ENCODE results near the gene SPIRE1.
"Not testable (repeated sequence)": the region's sequence is repeated elsewhere in the genome, so short reads cannot be mapped to it uniquely, and the experiment has no call there.

Gene SPIRE1

GRCh38 chr18:12569791-12570190 is 88.1 kb downstream of the SPIRE1 start:
- ATAC-seq (replicated peaks) = no peak
- Mint-ChIP-seq H3K9me3 (no peaks in the 10 kb centered on the region), H3K27me3 (peaks cover 3 to 13% of the 10 kb centered on the region in 2 donors), H3K4me1 (no peaks in the 10 kb centered on the region), H3K4me3 (no peak overlapping the region), H3K27ac (no peak overlapping the region), H3K36me3 (no peaks in the 10 kb centered on the region)
- no peak for DNase-seq

DNA sequence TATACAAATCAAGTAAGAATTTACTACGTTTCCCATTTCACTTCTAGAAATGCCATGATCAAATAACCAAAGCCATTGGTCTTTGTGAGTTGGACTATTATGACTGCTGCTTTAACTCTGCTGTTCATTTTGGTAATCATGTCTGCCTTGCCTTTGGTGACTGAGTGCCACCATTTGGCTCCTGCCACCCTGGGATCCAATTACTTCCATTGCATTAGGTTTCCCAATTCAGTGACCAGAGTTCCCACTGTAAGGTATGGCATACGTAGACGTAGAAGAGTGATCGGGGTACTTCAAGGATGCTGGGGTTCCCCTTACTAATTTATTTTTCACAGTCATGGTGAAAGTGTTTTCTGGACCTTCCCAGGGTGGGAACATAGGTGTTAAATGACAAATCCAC is 90.1 kb downstream of the SPIRE1 start:
- Mint-ChIP-seq H3K27ac (no peak overlapping the region), H3K4me1 (no peaks in the 10 kb centered on the region)

GRCh38 chr18:12564861-12565260 is 93.0 kb downstream of the SPIRE1 start:
- no peaks in the 10 kb centered on the region for H3K9me3 Mint-ChIP-seq
- peaks cover 6 to 7% of the 10 kb centered on the region in 2 donors for H3K27me3 Mint-ChIP-seq
- no peaks in the 10 kb centered on the region for H3K4me1 Mint-ChIP-seq
- no peak overlapping the region for H3K4me3 Mint-ChIP-seq
- no peak for ATAC-seq (replicated peaks)
- H3K36me3 Mint-ChIP-seq = no peaks in the 10 kb centered on the region
- no peak overlapping the region for H3K27ac Mint-ChIP-seq
- no peak for DNase-seq

More for the DNA sequence above, 90.1 kb downstream of the SPIRE1 start:
- H3K27me3 Mint-ChIP-seq = peaks cover 7 to 17% of the 10 kb centered on the region in 2 donors
- H3K4me3 Mint-ChIP-seq = no peak overlapping the region
- no peaks in the 10 kb centered on the region for H3K9me3 Mint-ChIP-seq
- H3K36me3 Mint-ChIP-seq = no peaks in the 10 kb centered on the region
- DNase-seq (no peak), ATAC-seq (replicated peaks) (no peak)

GRCh38 chr18:12564378-12564777 is 93.5 kb downstream of the SPIRE1 start:
- Mint-ChIP-seq H3K9me3 (no peaks in the 10 kb centered on the region), H3K4me1 (no peaks in the 10 kb centered on the region), H3K4me3 (no peak overlapping the region), H3K27me3 (peaks cover 4 to 7% of the 10 kb centered on the region in 2 donors), H3K36me3 (no peaks in the 10 kb centered on the region), H3K27ac (no peak overlapping the region)
- no peak for DNase-seq
- ATAC-seq (replicated peaks) = no peak

GRCh38 chr18:12560600-12560999 is 97.3 kb downstream of the SPIRE1 start:
- H3K36me3 Mint-ChIP-seq; H3K9me3 Mint-ChIP-seq; ATAC-seq (replicated peaks); H3K27ac Mint-ChIP-seq; H3K4me1 Mint-ChIP-seq; H3K4me3 Mint-ChIP-seq; H3K27me3 Mint-ChIP-seq; DNase-seq: not testable (repeated sequence)

- Mint-ChIP-seq H3K27me3 (peaks cover 0 to 4% of the 10 kb centered on the region in 2 donors), H3K27ac (no peak overlapping the region), H3K4me3 (no peak overlapping the region), H3K36me3 (peaks cover 0 to 5% of the 10 kb centered on the region in 2 donors), H3K9me3 (peaks cover 13 to 15% of the 10 kb centered on the region in 2 donors), H3K4me1 (no peaks in the 10 kb centered on the region)
- ATAC-seq (replicated peaks) (no peak), DNase-seq (no peak)
These were observed 98.6 kb downstream of the SPIRE1 start for GRCh38 chr18:12559319-12559718.

DNA sequence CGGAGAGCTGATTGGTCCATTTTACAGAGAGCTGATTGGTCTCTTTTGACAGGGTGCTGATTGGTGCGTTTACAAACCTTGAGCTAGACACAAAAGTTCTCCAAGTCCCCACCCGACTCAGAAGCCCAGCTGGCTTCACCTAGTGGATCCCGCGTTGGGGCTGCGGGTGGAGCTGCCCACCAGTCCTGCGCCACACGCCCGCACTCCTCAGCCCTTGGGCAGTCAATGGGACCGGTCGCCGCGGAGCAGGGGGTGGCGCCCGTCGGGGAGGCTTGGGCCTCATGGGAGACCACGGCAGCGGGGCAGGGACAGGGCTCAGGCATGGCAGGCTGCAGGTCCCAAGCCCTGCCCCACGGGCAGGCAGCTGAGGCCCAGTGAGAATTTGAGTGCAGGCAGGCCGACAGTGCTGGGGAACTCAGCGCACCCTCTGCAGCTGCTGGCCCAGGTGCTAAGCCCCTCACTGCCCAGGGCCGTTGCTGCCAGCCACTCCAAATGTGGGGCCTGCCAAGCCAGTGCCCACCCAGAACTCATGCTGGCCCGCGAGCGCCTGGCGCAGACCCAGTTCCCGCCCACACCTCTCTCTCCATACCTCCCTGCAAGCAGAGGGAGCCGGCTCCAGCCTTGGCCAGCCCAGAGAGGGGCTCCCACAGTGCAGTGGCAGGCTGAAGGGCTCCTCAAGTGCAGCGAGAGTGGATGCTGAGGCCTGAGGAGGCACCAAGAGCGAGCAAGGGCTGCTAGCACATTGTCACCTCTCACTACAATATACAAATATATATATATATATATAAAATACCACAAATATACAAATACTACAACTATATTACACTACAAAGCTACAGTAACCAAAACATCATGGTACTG is 100.7 kb downstream of the SPIRE1 start:
- peaks cover 2 to 5% of the 10 kb centered on the region in 2 donors for H3K36me3 Mint-ChIP-seq
- no peak overlapping the region for H3K27ac Mint-ChIP-seq
- no peak overlapping the region for H3K4me3 Mint-ChIP-seq
- no peak for DNase-seq
- no peak for ATAC-seq (replicated peaks)
- H3K9me3 Mint-ChIP-seq = peaks cover 16 to 18% of the 10 kb centered on the region in 2 donors
- H3K27me3 Mint-ChIP-seq = no peaks in the 10 kb centered on the region
- H3K4me1 Mint-ChIP-seq = no peaks in the 10 kb centered on the region

DNA sequence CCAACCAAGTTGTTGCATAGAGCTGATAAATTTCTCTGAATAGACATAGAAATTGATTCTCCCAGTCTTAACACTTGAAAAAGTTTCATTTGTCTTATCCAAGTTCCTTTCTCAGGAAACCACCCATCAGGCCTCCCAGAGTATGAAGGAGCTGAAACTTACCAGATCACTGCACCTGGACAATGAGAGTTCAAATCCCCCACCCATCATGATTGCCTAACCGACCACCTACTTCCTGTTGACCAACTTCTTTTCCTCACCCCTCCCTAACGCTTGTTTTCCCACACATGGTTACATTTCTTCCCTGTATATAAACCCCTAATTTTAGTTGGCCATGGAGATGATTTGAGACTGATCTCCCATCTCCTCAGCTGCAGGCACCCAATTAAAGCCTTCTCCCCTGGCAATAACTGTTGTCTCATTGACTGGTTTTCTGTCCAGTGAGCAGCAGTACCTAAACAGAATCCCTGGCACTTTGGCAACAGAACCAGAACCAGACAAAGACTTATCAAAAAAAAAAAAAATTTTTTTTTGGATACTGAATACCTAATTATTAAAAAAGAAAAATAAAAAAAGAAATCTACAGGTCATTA is 103.0 kb downstream of the SPIRE1 start:
- Mint-ChIP-seq H3K27me3 (no peaks in the 10 kb centered on the region), H3K4me3 (no peak overlapping the region), H3K36me3 (peaks cover 2 to 5% of the 10 kb centered on the region in 2 donors), H3K9me3 (peaks cover 16 to 18% of the 10 kb centered on the region in 2 donors), H3K4me1 (no peaks in the 10 kb centered on the region), H3K27ac (no peak overlapping the region)
- ATAC-seq (replicated peaks) (no peak), DNase-seq (no peak)

DNA sequence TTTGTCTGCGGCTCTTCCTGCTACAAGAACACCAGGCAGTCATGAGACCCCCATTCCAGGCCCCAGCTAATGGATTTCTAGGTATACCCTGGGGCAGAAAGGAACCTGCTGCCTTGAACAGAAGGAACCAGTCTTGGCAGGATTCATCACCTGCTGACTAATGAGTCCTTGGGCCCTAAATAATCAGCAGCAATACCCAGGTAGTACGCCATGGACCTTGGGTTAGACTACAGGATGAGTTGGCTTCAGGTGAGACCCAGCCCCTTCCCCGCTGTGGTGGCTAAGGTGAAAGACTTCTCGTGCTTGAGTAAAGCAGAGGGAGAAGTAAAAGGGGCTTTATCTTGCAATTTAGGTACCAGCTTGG is 105.0 kb downstream of the SPIRE1 start:
- ATAC-seq (replicated peaks) (no peak), DNase-seq (no peak)
- Mint-ChIP-seq H3K36me3 (peaks cover 2% of the 10 kb centered on the region in 2 donors), H3K9me3 (peaks cover 13 to 14% of the 10 kb centered on the region in 2 donors), H3K4me1 (no peaks in the 10 kb centered on the region), H3K27ac (no peak overlapping the region), H3K27me3 (no peaks in the 10 kb centered on the region), H3K4me3 (no peak overlapping the region)

- not testable (repeated sequence) for H3K27me3 Mint-ChIP-seq; ATAC-seq (replicated peaks); DNase-seq; H3K4me1 Mint-ChIP-seq; H3K36me3 Mint-ChIP-seq; H3K4me3 Mint-ChIP-seq; H3K27ac Mint-ChIP-seq
- peaks cover 11 to 13% of the 10 kb centered on the region in 2 donors for H3K9me3 Mint-ChIP-seq
These were observed 105.7 kb downstream of the SPIRE1 start for GRCh38 chr18:12551943-12552878.

DNA sequence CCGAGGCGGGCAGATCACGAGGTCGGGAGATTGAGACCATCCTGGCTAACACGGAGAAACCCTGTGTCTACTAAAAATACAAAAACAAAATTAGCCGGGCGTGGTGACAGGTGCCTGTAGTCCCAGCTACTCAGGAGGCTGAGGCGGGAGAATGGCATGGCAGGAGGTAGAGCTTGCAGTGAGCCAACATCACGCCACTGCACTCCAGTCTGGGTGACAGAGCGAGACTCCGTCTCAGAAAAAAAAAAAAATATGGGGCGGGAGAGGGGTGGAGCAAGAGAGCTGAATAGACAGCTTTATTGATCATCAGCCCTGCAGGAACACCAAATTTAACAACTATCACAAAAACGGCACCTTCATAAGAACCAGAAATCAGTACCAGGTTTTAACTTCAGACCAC is 106.4 kb downstream of the SPIRE1 start:
- not testable (repeated sequence) for ATAC-seq (replicated peaks); H3K4me1 Mint-ChIP-seq; DNase-seq; H3K36me3 Mint-ChIP-seq; H3K4me3 Mint-ChIP-seq; H3K27me3 Mint-ChIP-seq; H3K27ac Mint-ChIP-seq
- H3K9me3 Mint-ChIP-seq = peaks cover 11 to 13% of the 10 kb centered on the region in 2 donors

DNA sequence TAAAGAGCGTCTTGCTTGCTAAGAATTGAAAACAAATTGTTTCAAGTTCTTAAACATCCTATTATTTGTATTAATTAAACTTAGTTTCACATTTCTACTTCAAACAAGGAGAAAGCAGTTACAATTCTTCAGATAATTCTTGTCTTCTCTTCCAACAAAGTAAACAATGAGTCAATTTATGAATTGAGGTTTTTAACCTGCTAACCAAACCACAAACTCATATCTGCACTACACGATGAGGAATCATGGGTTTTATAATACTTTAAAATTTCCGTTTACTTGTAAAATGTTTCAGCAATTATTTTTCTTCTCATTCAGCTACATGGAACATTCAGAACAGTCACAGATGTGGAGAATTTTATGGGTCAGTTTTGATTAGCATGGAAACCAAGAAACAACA is 114.2 kb downstream of the SPIRE1 start:
- H3K4me3 Mint-ChIP-seq = no peak overlapping the region
- H3K9me3 Mint-ChIP-seq = peaks cover 8 to 11% of the 10 kb centered on the region in 2 donors
- H3K27ac Mint-ChIP-seq = no peak overlapping the region
- H3K36me3 Mint-ChIP-seq = peaks cover 0 to 9% of the 10 kb centered on the region in 2 donors
- H3K4me1 Mint-ChIP-seq = no peaks in the 10 kb centered on the region
- peaks cover 0 to 3% of the 10 kb centered on the region in 2 donors for H3K27me3 Mint-ChIP-seq
- DNase-seq (no peak), ATAC-seq (replicated peaks) (no peak)

- no peak overlapping the region for H3K4me3 Mint-ChIP-seq
- ATAC-seq (replicated peaks) (no peak), DNase-seq (no peak)
- no peak overlapping the region for H3K27ac Mint-ChIP-seq
- H3K27me3 Mint-ChIP-seq = peaks cover 0 to 6% of the 10 kb centered on the region in 2 donors
- peaks cover 10 to 14% of the 10 kb centered on the region in 2 donors for H3K9me3 Mint-ChIP-seq
- H3K4me1 Mint-ChIP-seq = no peaks in the 10 kb centered on the region
- H3K36me3 Mint-ChIP-seq = peaks cover 0 to 9% of the 10 kb centered on the region in 2 donors
These were observed 117.2 kb downstream of the SPIRE1 start for GRCh38 chr18:12540751-12541150.

DNA sequence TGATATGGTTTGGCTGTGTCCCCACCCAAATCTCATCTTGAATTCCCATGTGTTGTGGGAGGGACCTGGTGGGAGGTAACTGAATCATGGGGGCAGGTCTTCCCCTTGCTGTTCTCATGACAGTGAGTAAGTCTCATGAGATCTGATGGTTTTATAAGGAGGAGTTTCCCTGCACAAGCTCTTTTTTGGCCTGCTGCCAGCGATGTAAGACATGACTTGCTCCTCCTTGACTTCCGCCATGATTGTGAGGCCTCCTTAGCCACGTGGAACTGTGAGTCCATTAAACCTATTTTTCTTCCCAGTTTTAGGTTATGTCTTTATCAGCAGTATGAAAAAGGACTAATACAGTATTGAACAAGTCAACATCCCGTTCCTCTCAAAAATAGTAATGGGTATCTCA is 118.7 kb downstream of the SPIRE1 start:
- H3K27me3 Mint-ChIP-seq; ATAC-seq (replicated peaks); H3K4me1 Mint-ChIP-seq; H3K4me3 Mint-ChIP-seq; H3K27ac Mint-ChIP-seq; H3K36me3 Mint-ChIP-seq; DNase-seq: not testable (repeated sequence)
- H3K9me3 Mint-ChIP-seq = peaks cover 10 to 14% of the 10 kb centered on the region in 2 donors
